Suprapubic skin (tissue), 4 donors: ENCODE results near the gene SSNA1. TPM values are rescaled to one million over a fixed set of nuclear protein-coding genes. Genes with fewer than 3 reads are reported as not detected.

Experiments
- DNase-seq, 2 donors: peaks; one replicate each; pipeline ENCODE4 v3.0.0-alpha.2; 2019; ENCODE audit warnings: low spot score in 2 of 2
- H3K27ac ChIP-seq: fragments of 200-600 bp; sonication (generic); one replicate; pipeline ENCODE4 v1.5.1; 2019
- H3K27me3 ChIP-seq: fragments of 200-600 bp; sonication (generic); one replicate; pipeline ENCODE4 v1.5.1; 2019
- H3K36me3 ChIP-seq: fragments of 200-600 bp; sonication (generic); one replicate; pipeline ENCODE4 v1.5.1; 2019
- H3K4me1 ChIP-seq: fragments of 200-600 bp; sonication (generic); one replicate; pipeline ENCODE4 v1.5.1; 2019
- H3K4me3 ChIP-seq: fragments of 200-600 bp; sonication (generic); one replicate; pipeline ENCODE4 v1.5.1; 2019; ENCODE audit warnings: mild to moderate bottlenecking
- H3K9me3 ChIP-seq: fragments of 200-600 bp; sonication (generic); one replicate; pipeline ENCODE4 v1.5.1; 2019
- CTCF ChIP-seq, 2 donors: fragments of 200-600 bp in 1 of 2; fragments of 450-650 bp in 1 of 2; sonication (generic) in 1 of 2; IDR thresholded peaks; one replicate each; pipeline ENCODE4 v1.5.1; 2016 to 2019; ENCODE audit warnings: antibody characterized with exemption in 2 of 2, mild to moderate bottlenecking in 1 of 2, moderate library complexity in 1 of 2
- EP300 ChIP-seq: sonication (generic); formaldehyde crosslinking; IDR thresholded peaks from one replicate; pipeline ENCODE4 v1.6.1; 2017; ENCODE audit warnings: antibody characterized with exemption
- POLR2A ChIP-seq, 2 donors: fragments of 450-650 bp; IDR thresholded peaks; one replicate each; pipeline ENCODE4 v1.6.1; 2017; ENCODE audit warnings: antibody characterized with exemption in 2 of 2, mild to moderate bottlenecking in 2 of 2, moderate library complexity in 2 of 2
- POLR2AphosphoS5 ChIP-seq, 3 donors: sonication (generic); formaldehyde crosslinking; IDR thresholded peaks; one replicate each; pipeline ENCODE4 v1.6.1; 2017; ENCODE audit warnings: antibody characterized with exemption in 3 of 3
- WGBS: methylation state at CpG from one replicate; pipeline ENCODE4 v1.1.5; 2018; 5-methylcytosine and 5-hydroxymethylcytosine counted together
- total RNA-seq, 4 donors: library from RNA; depleted of rRNA; stranded (reverse); fragments of >200 nt; gene quantifications; one replicate each; pipeline ENCODE4 v1.1.0, GENCODE V29; 2016

The SSNA1 gene
- total RNA-seq, 4 donors from 2014 or later = 45.9 to 72.0 (median 71.1) TPM

GRCh38 chr9:137224830-137225694 lies 36.6 kb downstream of the SSNA1 start, which contains the start of gene CYSRT1:
CYSRT1 (plus strand) TSS chr9:137225174; CDS start chr9:137225622, 448 bp downstream.
- H3K36me3 ChIP-seq = no peaks in the 10 kb centered on the region
- no peaks in the 10 kb centered on the region for H3K9me3 ChIP-seq
- peaks cover 20% of the 10 kb centered on the region for H3K27me3 ChIP-seq
- 30% methylated on average over 2 of the region's 23 CpGs for WGBS
- no peak for TF ChIP-seq POLR2AphosphoS5 (IDR thresholded peaks at IDR 0.05)
- no peak for TF ChIP-seq POLR2A (IDR thresholded peaks at IDR 0.05)
- H3K4me1 ChIP-seq = peaks cover 55% of the 10 kb centered on the region
- H3K27ac ChIP-seq = peak within 1 kb of the TSS; percentile 85
- DNase-seq = no peak
- H3K4me3 ChIP-seq = peak within 1 kb of the TSS; percentile 63

- 79% methylated on average over 8 of the region's 21 CpGs for WGBS
- peak overlapping the region; percentile 24 for H3K27ac ChIP-seq
- H3K9me3 ChIP-seq = no peaks in the 10 kb centered on the region
- H3K36me3 ChIP-seq = no peaks in the 10 kb centered on the region
- H3K4me1 ChIP-seq = peaks cover 55% of the 10 kb centered on the region
- no peak overlapping the region for H3K4me3 ChIP-seq
- TF ChIP-seq CTCF (IDR thresholded peaks at IDR 0.05) (no peak), POLR2A (IDR thresholded peaks at IDR 0.05) (no peak), EP300 (no peak), POLR2AphosphoS5 (IDR thresholded peaks at IDR 0.05) (no peak)
- H3K27me3 ChIP-seq = peaks cover 27% of the 10 kb centered on the region
- DNase-seq = no peak
Measured at GRCh38 chr9:137225699-137226331, 37.3 kb downstream of the SSNA1 start.

GRCh38 chr9:137226338-137227053 lies 38.0 kb downstream of the SSNA1 start:
- Histone ChIP-seq H3K27me3 (peaks cover 34% of the 10 kb centered on the region), H3K36me3 (no peaks in the 10 kb centered on the region), H3K27ac (peak overlapping the region; percentile 24), H3K9me3 (no peaks in the 10 kb centered on the region), H3K4me3 (no peak overlapping the region), H3K4me1 (peaks cover 53% of the 10 kb centered on the region)
- no peak for TF ChIP-seq EP300
- TF ChIP-seq CTCF (IDR thresholded peaks at IDR 0.05) = no peak
- TF ChIP-seq POLR2AphosphoS5 (IDR thresholded peaks at IDR 0.05) = no peak
- no peak for TF ChIP-seq POLR2A (IDR thresholded peaks at IDR 0.05)
- WGBS = 47% methylated on average over 18 of the region's 18 CpGs
- no peak for DNase-seq

- WGBS = 26% methylated on average over 7 of the region's 25 CpGs
- TF ChIP-seq POLR2A (IDR thresholded peaks at IDR 0.05) = no peak
- TF ChIP-seq CTCF (IDR thresholded peaks at IDR 0.05) = peak; percentile 75 to 89
- H3K27me3 ChIP-seq = peaks cover 42% of the 10 kb centered on the region
Measured at GRCh38 chr9:137227054-137227852, 38.8 kb downstream of the SSNA1 start, which contains the start of gene RNF224. RNF224 (plus strand) TSS chr9:137227502; CDS start chr9:137228336, 834 bp downstream.

GRCh38 chr9:137227853-137228505 lies 39.5 kb downstream of the SSNA1 start:
- H3K27ac ChIP-seq = no peak overlapping the region
- 34% methylated on average over 12 of the region's 18 CpGs for WGBS
- no peaks in the 10 kb centered on the region for H3K9me3 ChIP-seq
- DNase-seq = no peak
- TF ChIP-seq POLR2A (IDR thresholded peaks at IDR 0.05) (no peak), CTCF (IDR thresholded peaks at IDR 0.05) (no peak), POLR2AphosphoS5 (IDR thresholded peaks at IDR 0.05) (no peak), EP300 (no peak)
- H3K27me3 ChIP-seq = peaks cover 49% of the 10 kb centered on the region
- H3K4me1 ChIP-seq = peaks cover 42% of the 10 kb centered on the region
- H3K4me3 ChIP-seq = no peak overlapping the region
- no peaks in the 10 kb centered on the region for H3K36me3 ChIP-seq

More at GRCh38 chr9:137227054-137227852, 38.8 kb downstream of the SSNA1 start, which contains the start of gene RNF224:
- H3K4me3 ChIP-seq = no peak within 1 kb of the TSS
- DNase-seq = no peak
- H3K27ac ChIP-seq = peak within 1 kb of the TSS; percentile 24
- H3K36me3 ChIP-seq = no peaks in the 10 kb centered on the region
- no peaks in the 10 kb centered on the region for H3K9me3 ChIP-seq
- H3K4me1 ChIP-seq = peaks cover 49% of the 10 kb centered on the region
